ENCODE measurements around the gene TRIM29. TPM values are rescaled to one million over a fixed set of nuclear protein-coding genes. Genes with fewer than 3 reads are reported as not detected.
"Not testable (repeated sequence)": the region's sequence is repeated elsewhere in the genome, so short reads cannot be mapped to it uniquely, and the experiment has no call there.

TRIM29 gene
- total RNA-seq, 1 experiment from 2014 or later, result not detected

DNA sequence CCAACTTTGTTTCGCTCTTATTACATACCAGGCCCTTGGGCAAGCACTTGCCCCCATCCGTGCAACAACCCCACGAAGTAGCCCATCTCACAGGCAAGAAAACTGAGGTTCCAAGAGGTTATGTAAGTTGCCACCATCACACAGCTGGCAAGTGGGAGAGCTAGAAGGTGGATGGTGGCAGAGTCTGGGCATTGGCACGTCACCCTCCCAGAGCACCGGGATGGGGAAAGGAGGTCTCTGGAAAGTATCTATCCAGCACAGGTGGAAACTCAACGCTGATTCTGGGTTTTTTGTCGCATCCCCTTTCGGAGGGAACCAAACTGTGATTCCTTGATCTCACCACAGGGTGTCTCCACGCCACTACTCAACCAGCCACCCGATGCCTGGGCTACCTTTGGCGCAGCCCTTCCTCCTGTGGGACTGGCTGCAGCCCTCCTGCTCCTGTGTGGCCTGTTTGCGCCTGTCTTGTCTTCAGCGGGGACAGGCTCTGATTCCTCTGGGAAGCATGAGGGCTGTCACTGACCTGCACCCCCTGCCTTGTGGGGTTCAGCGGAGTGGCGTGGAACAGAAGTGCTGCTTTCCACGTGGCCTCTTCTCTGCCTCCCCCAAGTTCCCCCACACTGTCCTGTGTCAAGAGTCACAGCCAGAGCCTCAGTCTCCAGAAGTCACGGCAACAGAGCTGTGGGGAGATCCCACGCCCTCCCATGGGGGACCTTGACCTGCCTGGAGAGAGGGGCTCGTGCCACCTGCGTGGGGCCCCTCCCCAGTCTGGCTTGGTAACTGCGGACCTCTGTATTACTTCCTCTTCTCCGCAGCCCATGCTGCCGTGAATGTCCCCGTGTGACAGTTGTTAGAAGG is 34.4 kb upstream of the TRIM29 start:
- peak; percentile 36 for DNase-seq (ENCODE audit: extremely low read depth, low read depth)

DNA sequence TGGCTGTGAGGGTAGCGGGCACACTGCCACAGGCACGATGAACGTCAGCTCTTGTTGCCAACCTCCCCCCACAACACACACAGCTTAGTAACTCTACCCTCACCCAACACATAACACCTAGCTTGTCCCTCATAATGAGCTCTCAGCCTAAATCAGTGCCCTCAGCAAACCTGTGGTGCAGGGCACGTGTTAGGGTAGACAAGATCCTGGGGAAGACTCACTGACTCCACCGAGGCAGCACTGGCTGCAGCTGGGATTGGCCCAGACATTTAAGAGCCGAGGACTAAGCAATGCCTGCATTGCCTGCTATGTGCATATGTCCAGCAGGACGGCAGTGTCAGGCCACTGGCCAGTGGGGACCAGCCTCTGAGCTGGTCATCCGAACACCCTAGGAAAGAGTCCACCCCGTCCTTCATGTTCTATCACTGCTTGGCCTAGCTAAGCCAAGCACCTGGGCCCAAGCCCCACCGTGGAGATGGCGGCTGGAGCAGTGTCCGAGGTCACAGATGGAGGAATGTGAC is 32.9 kb upstream of the TRIM29 start:
- DNase-seq (ENCODE audit: extremely low read depth, low read depth), result no peak

DNA sequence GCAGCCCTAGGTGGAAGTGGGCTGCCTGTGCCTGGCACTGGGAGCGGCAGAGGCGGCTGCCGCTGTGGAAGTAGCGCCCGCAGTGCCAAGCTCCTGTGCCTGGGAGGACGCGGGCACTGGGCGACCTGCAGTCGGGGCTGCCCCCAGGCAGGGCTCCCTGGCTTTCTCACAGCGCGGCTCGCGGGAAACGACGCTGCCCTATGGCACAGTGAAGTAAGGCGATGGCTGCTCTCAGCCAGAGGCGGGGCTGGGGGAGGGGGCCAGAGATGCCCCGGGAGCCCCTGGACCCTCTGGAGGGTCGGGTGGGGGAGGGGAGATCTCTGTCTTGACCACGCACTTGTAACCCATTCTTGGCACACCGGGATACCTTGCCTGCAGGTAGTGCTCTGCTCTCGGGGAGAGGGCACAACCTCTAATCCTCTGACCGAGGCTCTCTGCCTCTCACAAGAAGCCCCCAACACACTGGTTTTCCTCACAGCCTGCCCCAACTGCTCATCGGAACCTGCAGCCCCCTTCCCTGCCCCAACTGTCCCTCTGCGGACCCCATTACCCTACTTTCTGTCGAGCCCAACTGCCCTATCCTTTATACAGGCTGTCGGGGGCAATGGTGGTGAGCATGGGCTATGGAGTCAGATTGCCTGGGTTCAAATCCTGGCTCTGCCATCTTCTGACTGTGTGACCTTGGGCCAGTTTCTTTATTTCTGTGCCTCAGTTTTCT is 32.2 kb upstream of the TRIM29 start:
- DNase-seq (ENCODE audit: extremely low read depth, low read depth), result no peak

DNA sequence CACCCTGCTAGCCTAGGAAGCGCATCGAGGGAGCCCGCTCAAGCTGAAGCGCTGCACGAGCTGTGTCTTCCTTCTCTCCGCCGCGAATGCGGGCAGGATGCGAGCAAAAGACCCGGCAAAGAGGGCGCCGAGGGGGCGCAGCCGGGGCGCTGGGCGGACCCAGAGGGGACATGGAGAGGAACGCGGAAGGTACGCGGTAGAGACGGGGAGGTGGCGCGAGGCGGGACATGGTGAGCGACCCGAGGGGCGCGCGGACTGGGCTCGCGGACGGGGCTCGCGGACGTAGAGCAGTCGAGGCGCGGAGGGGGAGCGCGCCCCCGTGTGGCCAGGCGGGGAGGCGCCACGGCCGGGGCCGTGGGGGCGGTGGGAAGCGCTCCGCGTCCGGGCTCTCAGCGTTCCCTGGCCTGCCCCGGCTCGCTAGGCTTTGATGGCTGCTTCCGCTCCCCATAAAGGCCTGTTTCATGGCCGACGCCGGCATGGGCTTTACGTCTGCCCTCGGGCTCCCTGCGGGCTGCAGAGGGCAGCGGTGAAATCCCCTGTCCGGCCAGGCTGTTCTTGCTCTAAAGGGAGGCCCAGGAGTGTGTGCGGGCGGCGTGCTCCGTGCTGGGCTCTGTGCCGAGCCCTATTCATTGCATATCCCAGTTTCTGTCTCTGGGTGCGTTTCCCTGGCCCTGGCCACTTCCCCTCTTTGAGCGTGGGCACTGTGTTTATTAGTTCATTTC is 31.2 kb upstream of the TRIM29 start:
- DNase-seq (ENCODE audit: extremely low read depth, low read depth), result peak; percentile 43

DNA sequence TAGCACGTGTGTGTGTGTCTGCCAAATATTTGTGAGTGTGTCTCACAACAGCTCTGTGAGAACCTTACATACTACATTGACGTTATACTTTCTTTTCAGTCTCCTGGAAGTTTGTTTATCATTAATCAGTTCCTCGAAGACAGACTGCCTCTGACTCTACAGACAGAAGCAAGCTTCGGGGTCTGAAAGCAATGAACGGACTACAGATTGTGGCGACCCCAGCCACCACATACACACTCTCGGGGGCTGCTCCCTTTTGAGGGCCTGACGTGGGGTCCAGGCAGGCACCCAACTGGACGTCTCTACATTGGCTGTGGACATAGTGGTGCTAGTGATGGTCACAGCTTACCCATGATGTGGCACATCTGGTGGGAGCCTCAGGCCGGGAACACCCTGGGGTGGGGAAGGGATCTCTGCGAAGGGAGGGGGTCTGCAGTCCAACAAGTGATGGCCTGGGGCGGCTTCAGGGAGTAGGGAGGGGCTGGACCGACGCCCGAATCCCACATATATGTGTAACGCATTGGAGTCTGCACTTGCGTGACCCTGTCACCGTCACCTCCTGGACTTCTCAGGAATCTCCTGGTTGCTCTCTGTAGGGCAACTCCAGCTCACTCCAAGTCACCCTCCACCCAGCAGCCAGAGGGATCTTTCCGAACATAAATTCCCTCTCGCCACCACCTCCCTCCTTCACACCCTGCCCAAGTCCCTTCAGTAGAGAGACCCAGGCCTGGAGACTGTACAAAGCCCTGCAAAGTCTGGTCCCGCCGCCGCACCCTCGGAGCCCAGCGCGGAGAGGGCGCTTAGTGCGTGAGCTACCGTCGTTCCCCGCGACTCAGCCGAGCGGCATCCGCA is 30.4 kb upstream of the TRIM29 start:
- no peak for DNase-seq (ENCODE audit: extremely low read depth, low read depth)

DNA sequence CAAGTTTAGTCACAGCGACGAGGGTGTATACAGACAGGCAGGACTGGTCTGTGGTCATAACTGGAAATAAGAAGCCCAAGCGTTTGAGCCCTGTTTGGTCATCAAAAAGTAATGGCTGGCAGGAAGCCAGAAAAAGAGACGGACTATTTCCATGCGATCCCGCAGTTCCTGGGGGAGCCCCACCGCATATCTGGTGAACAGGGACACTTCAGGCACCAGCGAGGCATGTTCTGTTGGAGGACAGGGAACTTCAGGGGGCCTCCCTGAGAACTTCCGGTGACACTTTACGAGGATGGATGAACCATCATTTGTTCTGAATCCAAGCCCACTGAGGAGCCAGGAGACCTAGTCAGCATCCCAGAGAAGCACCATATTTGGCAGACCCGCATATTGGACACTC is 29.7 kb upstream of the TRIM29 start:
- DNase-seq (ENCODE audit: extremely low read depth, low read depth), result no peak

DNA sequence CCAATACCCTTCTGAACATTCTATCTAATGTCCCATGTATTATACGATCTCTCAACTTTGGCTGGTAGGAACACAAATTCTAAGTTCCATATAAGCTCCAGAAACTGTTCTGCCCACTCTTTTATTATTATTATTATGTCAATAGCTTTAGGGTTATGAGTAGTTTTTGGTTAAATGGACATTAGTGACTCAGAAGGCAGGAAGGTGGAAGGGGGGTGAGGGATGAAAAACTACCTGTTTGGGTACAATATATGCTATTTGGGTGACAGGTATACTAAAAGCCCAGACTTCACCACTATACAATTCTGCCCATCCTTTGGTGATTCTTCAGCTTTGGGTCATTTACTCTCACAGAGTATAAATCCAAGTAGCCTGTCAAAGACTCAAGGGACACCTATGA is 22.5 kb upstream of the TRIM29 start:
- no peak for DNase-seq (ENCODE audit: extremely low read depth, low read depth)

DNA sequence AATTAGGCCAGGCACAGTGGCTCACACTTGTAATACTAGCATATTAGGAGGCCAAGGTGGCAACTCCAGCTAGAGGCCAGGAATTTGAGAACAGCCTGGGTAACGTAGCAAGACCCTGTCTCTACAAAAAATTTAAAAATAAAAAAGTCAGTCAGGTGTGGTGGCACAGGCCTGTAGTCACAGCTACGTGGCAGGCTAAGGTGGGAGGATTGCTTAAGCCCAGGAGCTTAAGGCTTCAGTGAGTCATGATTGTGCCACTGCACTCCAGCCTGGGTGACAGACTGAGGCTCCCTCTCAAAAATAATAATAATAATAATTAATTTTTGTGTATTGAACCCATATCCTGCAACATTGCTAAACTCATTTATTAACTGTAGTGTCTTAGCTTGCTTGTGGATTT is 15.3 kb upstream of the TRIM29 start:
- DNase-seq (ENCODE audit: extremely low read depth, low read depth), result no peak

DNA sequence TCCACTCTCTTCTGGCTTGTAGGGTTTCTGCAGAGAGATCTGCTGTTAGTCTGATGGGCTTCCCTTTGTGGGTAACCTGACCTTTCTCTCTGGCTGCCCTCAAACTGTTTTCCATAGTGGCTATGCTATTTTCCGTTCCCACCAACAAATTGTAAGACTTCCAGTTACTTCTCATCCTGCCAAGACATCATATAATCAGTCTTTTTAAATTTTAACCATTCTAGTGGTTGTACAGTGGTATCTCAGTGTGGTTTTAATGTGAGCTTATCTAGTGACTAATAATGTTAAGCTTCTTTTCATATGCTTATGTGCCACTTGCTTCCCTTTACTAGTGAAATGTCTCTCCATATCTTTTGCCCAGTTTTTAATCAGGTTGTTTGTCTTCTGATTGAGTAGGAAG is 13.6 kb upstream of the TRIM29 start:
- no peak for DNase-seq (ENCODE audit: extremely low read depth, low read depth)

DNA sequence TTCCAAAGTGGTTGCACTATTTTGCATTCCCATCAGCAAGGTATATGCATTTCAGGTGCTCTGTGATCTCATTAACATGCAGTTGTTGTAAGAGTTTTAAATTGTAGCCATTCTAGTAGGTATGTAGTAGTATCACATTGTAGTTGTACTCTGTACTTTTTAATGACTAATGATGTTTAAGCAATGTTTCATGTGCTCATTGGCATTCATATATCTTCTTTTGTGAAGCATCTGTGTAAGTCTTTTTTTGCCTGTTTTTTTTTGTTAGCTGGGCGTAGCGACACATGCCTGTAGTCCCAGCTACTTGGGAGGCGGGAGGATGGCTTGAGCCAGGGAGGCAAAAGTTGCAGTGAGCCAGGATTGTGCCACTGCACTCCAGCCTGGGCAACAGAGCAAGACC is 11.3 kb upstream of the TRIM29 start:
- DNase-seq (ENCODE audit: extremely low read depth, low read depth), result no peak

DNA sequence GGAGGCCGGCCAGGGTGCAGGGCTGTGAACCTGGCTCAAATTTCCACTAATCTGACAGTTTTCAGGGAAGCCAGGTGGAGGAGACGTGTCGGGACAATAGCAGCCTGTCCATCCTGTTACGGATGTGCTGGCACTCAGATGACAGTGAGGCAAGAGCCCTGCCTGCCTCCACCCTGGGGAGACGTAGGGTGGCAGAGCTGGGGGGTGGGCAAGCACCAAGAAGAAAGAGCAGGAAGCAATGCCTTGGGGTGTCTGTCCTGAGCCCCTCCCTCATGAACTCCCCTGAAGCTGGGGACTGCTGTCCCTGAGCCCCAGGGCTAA is 10.0 kb upstream of the TRIM29 start:
- no peak for DNase-seq (ENCODE audit: extremely low read depth, low read depth)

DNA sequence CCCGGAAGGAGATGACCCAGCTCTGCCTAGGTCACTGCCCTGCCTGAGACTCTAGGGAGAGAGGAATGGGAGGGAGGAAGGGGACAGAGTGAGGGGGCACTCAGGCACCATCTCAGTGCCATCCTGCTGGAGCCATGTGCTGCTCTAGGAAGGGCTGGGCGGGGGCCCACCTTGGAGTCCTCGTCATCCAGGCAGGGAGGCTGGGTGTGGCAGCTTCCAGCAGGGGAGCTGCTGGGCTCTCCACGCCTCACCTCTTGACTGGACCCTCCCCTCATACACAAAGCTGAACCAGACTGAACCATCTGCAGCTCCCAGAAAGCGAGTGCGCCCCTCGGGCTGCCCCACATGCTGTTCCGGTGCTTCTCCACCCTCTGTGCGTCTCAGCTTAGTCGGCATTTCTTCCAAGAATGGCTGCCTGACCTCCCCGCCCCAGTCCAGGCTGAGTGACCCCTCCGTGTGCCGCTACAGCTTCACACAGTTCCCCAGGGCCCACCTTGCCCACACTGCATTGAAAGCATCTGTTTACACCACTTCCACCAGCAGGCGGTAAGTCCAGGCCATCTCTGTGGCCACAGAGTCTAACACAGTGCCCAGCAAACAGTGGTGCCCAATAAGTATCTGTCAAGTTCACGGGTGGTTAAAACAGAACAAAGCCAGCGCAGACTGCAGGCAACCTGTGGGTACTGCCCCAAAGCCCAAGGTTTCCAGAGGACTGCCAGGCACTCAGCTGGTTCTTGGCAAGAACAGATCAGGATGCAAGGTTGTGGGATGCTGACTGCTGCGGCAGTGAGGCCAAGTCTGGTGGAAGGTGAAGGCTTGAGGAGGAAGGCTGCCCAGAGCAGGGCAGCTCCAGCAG is 9.4 kb upstream of the TRIM29 start:
- no peak for DNase-seq (ENCODE audit: extremely low read depth, low read depth)

DNA sequence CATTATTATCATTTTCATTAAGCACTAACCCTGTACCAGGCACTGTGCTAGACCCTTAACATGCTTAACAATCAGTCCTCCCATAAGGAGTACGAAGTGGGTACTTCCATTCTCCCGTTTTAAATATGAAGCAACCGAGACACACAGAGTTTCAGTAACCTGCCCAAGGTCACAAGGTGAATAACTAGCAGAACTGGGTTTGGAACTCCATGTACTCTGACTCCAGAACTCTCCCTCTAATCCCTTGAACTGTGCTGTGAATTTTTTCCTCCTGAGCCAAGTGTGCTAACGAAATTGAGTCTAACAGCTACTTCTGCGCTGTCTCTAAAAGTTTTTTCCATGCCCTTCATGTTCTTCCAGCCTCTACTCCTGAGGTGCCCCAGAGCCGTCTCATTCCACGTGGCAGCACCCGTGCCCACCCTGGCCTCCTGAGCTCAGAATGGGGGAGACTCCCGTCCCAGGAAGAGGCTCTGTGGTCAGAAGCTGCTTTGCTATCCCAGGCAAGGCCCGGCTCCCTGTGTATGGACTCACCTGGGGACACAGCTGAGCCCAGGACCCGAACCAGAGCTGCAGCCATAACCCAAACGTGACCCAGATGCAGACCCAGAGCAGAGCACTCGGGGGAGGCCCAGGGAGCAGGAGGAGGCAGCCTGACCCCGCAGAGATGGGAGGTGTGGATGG is 8.6 kb upstream of the TRIM29 start:
- DNase-seq (ENCODE audit: extremely low read depth, low read depth), result no peak

DNA sequence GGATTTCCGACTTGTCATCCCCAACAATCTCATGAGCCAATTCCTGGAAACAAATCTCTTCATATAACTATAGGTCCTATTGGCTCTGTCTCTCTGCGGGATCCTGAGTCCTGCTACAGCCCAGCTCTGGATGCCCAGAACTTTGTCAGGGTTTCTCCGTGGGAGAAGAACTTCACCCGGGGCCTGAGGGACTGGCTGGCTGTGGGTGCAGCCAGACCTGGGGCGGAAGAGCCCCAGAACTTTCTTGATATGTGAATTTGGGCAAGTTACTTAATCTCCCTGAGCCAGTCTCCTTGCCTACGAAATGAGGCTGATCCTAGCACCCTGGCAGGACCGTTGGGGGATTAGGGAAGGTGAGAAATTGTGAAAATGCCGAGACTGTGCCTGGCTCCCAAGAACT is 6.6 kb upstream of the TRIM29 start:
- no peak for DNase-seq (ENCODE audit: extremely low read depth, low read depth)

DNA sequence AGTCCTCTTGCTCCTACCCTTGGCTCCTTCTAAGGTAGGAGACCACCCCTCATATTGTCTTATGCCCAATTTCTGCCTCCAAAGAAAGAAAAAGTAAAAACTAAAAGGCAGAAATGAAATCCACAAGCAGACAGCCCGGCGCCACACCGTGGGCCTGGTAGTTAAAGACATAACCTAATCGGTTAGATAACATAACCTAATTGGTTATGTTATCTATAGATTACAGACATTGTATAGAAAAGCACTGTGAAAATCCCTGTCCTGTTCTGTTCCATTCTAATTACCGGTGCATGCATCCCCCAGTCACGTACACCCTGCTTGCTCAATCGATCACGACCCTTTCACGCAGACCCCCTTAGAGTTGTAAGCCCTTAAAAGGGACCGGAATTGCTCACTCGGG is 5.6 kb upstream of the TRIM29 start:
- not testable (repeated sequence) for DNase-seq (ENCODE audit: extremely low read depth, low read depth)

DNA sequence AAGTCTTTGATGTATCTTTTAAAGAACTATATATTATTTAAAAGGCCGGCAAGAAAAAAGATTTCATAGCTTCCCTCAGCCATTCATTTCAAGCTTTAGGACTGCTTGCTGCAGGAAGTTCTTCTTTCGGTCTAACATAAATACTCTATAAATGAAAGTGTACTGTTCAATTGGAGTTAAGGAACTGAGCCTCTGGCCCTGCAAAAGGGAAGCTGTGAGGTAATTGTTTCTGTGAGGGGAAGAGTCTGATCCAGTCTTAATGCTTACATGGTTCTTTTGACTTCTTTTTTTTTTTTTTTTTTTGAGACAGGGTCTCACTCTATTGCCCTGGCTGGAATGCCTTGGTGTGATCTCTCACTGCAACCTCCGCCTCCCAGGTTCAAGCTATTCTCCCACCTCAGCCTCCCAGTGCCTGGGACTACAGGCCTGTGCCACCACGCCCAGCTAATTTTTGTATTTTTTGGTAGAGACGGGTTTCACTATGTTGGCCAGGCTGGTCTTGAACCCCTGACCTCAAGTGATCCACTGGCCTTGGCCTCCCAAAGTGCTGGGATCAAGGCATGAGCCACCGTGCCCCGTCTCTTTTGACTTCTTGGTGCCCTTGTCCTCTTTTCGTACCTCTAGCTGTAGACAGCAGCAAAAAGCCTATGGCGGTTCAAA is 4.7 kb upstream of the TRIM29 start:
- no peak for DNase-seq (ENCODE audit: extremely low read depth, low read depth)

DNA sequence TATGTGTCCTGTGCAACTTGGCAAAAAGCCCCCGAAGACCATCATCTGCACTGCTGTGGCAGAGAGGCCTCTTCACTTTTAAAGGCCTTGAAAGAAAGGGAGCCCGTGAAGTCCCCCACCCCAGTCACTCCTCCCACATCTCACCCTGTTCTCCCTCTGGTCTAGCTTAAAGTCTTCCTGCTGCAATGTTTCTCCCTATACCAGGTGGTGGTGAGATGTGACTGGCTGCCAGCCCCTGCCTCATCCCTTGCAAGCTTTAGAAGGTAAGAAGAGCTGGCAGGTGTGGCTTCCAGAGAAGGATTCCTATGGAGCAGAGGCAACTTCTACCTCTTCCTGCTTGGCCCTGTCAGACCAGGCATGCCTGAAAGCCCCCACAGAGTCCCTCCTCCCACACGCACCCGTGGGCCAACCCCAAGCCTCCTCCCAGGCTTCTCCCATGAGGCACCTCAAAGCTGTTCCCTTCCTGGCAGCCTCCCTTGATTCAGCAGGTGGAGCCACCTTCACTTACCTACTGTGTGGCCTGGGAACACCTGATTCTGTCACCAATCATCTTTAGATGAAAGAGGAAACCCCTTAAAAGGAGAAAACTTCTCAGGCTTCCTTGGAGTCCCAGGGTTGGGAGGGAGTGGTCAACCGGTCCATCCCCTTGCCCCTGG is 4.0 kb upstream of the TRIM29 start:
- no peak for DNase-seq (ENCODE audit: extremely low read depth, low read depth)
